Measurements from ENCODE around the gene ACTL7B.
"Not testable (repeated sequence)": the region's sequence is repeated elsewhere in the genome, so short reads cannot be mapped to it uniquely, and the experiment has no call there.

ACTL7B gene

GRCh38 chr9:108867829-108868228 is 12.0 kb upstream of the ACTL7B start:
- DNase-seq, result no peak

- DNase-seq, result no peak
These were observed 11.3 kb upstream of the ACTL7B start for GRCh38 chr9:108867116-108867515.

- DNase-seq, result no peak
These were observed 10.2 kb upstream of the ACTL7B start for GRCh38 chr9:108866001-108866420.

- no peak for DNase-seq
These were observed 9.3 kb upstream of the ACTL7B start for GRCh38 chr9:108865037-108865436.

- no peak for DNase-seq
These were observed 8.7 kb upstream of the ACTL7B start for GRCh38 chr9:108864446-108864845.

GRCh38 chr9:108863891-108864290 is 8.1 kb upstream of the ACTL7B start:
- no peak for DNase-seq

GRCh38 chr9:108861997-108862396 is 6.2 kb upstream of the ACTL7B start, which contains the start of gene ACTL7A:
Gene ACTL7A, plus strand, starts transcription at chr9:108862266. Its CDS starts 57 bp downstream, at chr9:108862323.
- no peak for DNase-seq

GRCh38 chr9:108861464-108861863 is 5.7 kb upstream of the ACTL7B start:
- no peak for DNase-seq

- no peak for DNase-seq
These were observed 5.0 kb upstream of the ACTL7B start for GRCh38 chr9:108860764-108861163.

GRCh38 chr9:108860354-108860753 is 4.6 kb upstream of the ACTL7B start:
- no peak for DNase-seq

- no peak for DNase-seq
These were observed 3.8 kb upstream of the ACTL7B start for GRCh38 chr9:108859459-108860114.

GRCh38 chr9:108857572-108857971 is 1.8 kb upstream of the ACTL7B start:
- DNase-seq, result no peak

GRCh38 chr9:108855529-108855886 is 278 bp downstream of the ACTL7B start:
- no peak for DNase-seq

GRCh38 chr9:108854641-108855528 is 901 bp downstream of the ACTL7B start:
- no peak for DNase-seq

GRCh38 chr9:108854094-108854493 is 1.7 kb downstream of the ACTL7B start:
- no peak for DNase-seq

- DNase-seq, result no peak
These were observed 3.7 kb downstream of the ACTL7B start for GRCh38 chr9:108852079-108852478.

- no peak for DNase-seq
These were observed 4.6 kb downstream of the ACTL7B start for GRCh38 chr9:108851138-108851537.

GRCh38 chr9:108850293-108850897 is 5.4 kb downstream of the ACTL7B start:
- DNase-seq, result no peak

GRCh38 chr9:108848296-108848695 is 7.5 kb downstream of the ACTL7B start:
- not testable (repeated sequence) for DNase-seq

- DNase-seq, result no peak
These were observed 9.8 kb downstream of the ACTL7B start for GRCh38 chr9:108845947-108846346.

- DNase-seq, result no peak
These were observed 10.3 kb downstream of the ACTL7B start for GRCh38 chr9:108845507-108845906.

GRCh38 chr9:108844856-108845255 is 10.9 kb downstream of the ACTL7B start:
- DNase-seq, result no peak

- DNase-seq, result no peak
These were observed 11.4 kb downstream of the ACTL7B start for GRCh38 chr9:108844391-108844790.
